HG03432 (cell line): ENCODE results near the gene TBX20.
"Not testable (repeated sequence)": the region's sequence is repeated elsewhere in the genome, so short reads cannot be mapped to it uniquely, and the experiment has no call there.

Experiments
- ATAC-seq: cut with Tn5 transposase; IDR thresholded peaks from one replicate; pipeline ENCODE4 v1.9.1; 2021; ENCODE audit warnings: mild to moderate bottlenecking, moderate library complexity; ENCODE audit not compliant: unreplicated experiment

TBX20 gene

DNA sequence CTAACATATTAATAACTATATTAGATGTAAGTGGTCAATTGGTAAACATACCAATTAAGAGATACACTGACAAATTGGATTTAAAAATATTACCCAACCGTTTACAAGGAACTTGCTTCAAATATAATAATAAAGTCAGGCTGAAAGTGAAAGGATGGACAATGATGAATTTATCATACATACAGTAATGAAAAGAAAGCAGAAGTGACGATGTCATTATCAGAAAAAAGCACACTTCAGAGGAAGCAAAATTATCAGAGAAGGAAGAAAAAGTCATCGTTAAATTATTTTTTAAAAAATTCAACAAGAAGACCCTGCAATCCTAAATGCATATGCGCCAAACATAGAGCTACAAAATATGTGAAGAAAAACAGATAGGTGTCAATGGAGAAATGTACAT, 81.8 kb downstream of the TBX20 start:
- ATAC-seq = not testable (repeated sequence)

DNA sequence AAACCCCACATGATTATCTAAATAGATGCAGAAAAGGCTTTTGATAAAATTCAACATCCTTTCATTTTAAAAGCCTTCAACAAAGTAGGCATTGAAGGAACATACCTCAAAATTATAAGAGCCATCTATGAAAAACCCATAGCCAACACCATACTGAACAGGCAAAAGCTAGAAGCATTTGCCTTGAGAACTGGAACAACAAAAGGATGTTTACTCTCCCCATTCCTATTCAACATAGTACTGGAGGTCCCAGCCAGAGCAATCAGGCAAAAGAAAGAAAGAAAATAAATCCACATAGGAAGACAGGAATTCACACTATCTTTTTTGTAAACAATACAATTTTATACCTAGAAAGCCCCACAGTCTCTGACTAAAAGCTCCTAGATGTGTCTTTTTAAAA, 86.2 kb downstream of the TBX20 start:
- ATAC-seq = not testable (repeated sequence)

DNA sequence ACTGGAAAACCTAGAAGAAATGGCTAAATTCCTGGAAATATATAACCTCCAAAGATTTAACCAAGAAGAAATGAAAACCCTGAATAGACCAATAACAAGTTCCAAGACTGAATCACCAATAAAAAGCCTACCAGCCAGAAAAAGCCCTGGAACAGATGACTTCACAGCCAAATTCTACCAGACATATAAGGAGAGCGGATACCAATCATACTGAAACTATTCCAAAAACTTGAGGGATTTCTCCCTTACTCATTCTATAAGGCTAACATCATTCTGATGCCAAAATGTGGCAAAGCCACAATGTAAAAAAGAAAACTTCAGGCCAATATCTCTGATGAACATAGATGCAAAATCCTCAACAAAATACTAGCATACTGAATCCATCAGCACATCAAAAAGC, 86.7 kb downstream of the TBX20 start:
- not testable (repeated sequence) for ATAC-seq

DNA sequence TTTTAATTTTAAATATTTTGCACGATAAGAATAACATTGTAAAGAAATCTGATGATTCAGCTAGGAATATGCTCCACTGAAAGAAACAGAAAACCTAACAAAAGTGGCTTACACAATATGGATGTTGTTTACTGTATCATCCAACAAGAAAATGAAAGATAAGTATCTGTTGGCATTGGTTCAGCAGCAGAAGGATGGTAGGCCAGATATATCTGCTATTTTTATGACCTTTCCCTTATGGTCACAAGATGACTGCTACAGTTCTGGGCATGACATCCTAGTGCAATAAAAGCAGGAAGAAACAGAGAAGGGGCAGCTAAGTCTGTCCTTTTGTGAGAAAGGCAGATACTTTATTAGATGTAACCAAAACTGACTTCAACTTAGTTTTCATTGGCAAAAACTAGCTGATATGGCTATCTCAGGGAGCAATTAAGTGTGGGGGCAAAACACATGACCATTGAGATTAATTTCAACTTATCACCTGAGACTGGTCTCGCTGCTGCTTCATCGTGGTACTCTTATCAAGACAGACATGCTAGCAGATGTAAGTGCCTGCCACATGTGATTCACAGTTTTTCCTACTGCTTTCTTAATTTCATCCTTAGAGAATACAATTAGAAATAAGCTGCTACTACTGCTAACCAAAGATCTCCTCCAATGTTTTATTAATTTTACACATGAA, 92.7 kb downstream of the TBX20 start:
- ATAC-seq = not testable (repeated sequence)
